ENCODE results near the gene FBXL17.
"Not testable (repeated sequence)": the region's sequence is repeated elsewhere in the genome, so short reads cannot be mapped to it uniquely, and the experiment has no call there.

Gene FBXL17

GRCh38 chr5:108238936-108239887, 142.7 kb downstream of the FBXL17 start:
- no peak for DNase-seq

- DNase-seq, result no peak
Measured at GRCh38 chr5:108238461-108238860, 143.4 kb downstream of the FBXL17 start.

- DNase-seq, result no peak
Measured at GRCh38 chr5:108233617-108234155, 148.2 kb downstream of the FBXL17 start.

GRCh38 chr5:108232805-108233204, 149.1 kb downstream of the FBXL17 start:
- DNase-seq, result no peak

GRCh38 chr5:108222011-108222410, 159.9 kb downstream of the FBXL17 start:
- no peak for DNase-seq

GRCh38 chr5:108220834-108221233, 161.1 kb downstream of the FBXL17 start:
- no peak for DNase-seq

- no peak for DNase-seq
Measured at GRCh38 chr5:108216890-108217289, 165.0 kb downstream of the FBXL17 start.

GRCh38 chr5:108214857-108215256, 167.0 kb downstream of the FBXL17 start:
- DNase-seq, result no peak

GRCh38 chr5:108212775-108213346, 169.0 kb downstream of the FBXL17 start:
- no peak for DNase-seq

- DNase-seq, result no peak
Measured at GRCh38 chr5:108206707-108207106, 175.2 kb downstream of the FBXL17 start.

GRCh38 chr5:108201721-108202120, 180.2 kb downstream of the FBXL17 start:
- DNase-seq, result no peak

GRCh38 chr5:108196276-108196675, 185.6 kb downstream of the FBXL17 start:
- DNase-seq, result no peak

- no peak for DNase-seq
Measured at GRCh38 chr5:108193021-108193795, 188.7 kb downstream of the FBXL17 start.

- DNase-seq, result no peak
Measured at GRCh38 chr5:108184940-108185339, 197.0 kb downstream of the FBXL17 start.

- DNase-seq, result no peak
Measured at GRCh38 chr5:108181975-108182374, 199.9 kb downstream of the FBXL17 start.

- DNase-seq, result no peak
Measured at GRCh38 chr5:108174286-108174685, 207.6 kb downstream of the FBXL17 start.

GRCh38 chr5:108171759-108172158, 210.1 kb downstream of the FBXL17 start:
- no peak for DNase-seq

GRCh38 chr5:108168915-108169314, 213.0 kb downstream of the FBXL17 start:
- no peak for DNase-seq

- DNase-seq, result no peak
Measured at GRCh38 chr5:108167174-108167573, 214.7 kb downstream of the FBXL17 start.

GRCh38 chr5:108164574-108164973, 217.3 kb downstream of the FBXL17 start:
- no peak for DNase-seq

- not testable (repeated sequence) for DNase-seq
Measured at GRCh38 chr5:108152854-108153253, 229.0 kb downstream of the FBXL17 start.

- no peak for DNase-seq
Measured at GRCh38 chr5:108149369-108149768, 232.5 kb downstream of the FBXL17 start.

- DNase-seq, result no peak
Measured at GRCh38 chr5:108148715-108149139, 233.2 kb downstream of the FBXL17 start.

Data from stimulated activated CD4-positive, alpha-beta T cell treated with anti-CD3 and anti-CD28 coated beads, Interleukin-4, amount 100 ng/mL, for 4 hours (primary cell).